IPS-NIHi7 (cell line): ENCODE measurements around the gene PIGN.
"Not testable (repeated sequence)": the region's sequence is repeated elsewhere in the genome, so short reads cannot be mapped to it uniquely, and the experiment has no call there.

Source experiments
- DNase-seq: peaks from one replicate; pipeline ENCODE4 v3.0.0; 2012; ENCODE audit warnings: mixed read lengths; ENCODE audit errors: extremely low spot score

Gene PIGN

DNA sequence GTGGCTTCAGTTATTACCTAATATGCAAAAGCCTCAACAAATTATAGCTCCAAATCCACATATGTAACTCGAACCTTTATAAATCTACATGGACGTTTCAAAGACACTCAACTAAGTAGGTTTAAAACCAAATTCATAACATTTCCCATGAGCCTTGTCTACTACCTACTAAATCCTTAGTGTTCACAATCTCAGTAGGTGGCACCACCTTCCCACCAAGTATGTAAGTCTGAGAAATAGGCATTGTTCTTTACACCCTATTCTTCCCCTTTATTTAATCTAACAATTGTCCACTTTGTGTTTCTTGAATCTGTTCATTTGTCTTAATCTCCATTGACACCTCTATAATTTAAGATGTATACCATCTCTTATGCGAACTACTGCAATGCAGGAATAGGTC lies 4.6 kb downstream of the PIGN start:
- no peak for DNase-seq

- DNase-seq = no peak
Measured at GRCh38 chr18:62179213-62179612, 7.6 kb downstream of the PIGN start.

DNA sequence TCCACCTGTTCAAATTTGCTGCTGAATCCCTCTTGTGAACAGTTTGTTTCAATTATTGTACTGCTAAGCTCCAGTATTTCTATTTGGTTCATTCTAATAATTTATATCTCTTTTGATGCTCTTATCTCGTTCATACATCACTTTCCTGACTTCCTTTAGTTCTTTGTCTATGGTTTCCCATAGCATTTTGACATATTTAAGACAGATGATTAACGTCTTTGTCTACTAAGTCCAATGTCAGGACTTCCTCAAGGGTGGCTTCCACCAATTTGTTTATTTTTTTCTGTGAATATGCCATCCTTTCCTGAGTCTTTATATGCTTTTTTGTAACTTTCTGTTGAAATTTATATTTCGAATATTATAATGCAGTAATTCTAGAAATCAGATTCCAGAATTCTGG lies 9.6 kb downstream of the PIGN start:
- no peak for DNase-seq

- DNase-seq = no peak
Measured at GRCh38 chr18:62175521-62175920, 11.3 kb downstream of the PIGN start.

GRCh38 chr18:62172298-62172697 lies 14.6 kb downstream of the PIGN start:
- DNase-seq = no peak

- no peak for DNase-seq
Measured at GRCh38 chr18:62170857-62171256, 16.0 kb downstream of the PIGN start.

DNA sequence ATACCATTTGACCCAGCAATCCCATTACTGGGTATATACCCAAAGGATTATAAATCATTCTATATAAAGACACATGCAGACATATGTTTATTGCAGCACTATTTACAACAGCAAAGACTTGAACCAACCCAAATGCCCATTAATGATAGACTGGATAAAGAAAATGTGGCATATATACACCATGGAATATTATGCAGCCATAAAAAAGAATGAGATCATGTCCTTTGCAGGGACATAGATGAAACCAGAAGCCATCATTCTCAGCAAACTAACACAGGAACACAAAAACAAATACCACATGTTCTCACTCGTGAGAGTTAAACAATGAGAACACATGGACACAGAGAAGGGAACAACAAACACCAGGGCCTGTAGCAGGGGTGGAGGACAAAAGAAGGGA lies 20.3 kb downstream of the PIGN start:
- not testable (repeated sequence) for DNase-seq

DNA sequence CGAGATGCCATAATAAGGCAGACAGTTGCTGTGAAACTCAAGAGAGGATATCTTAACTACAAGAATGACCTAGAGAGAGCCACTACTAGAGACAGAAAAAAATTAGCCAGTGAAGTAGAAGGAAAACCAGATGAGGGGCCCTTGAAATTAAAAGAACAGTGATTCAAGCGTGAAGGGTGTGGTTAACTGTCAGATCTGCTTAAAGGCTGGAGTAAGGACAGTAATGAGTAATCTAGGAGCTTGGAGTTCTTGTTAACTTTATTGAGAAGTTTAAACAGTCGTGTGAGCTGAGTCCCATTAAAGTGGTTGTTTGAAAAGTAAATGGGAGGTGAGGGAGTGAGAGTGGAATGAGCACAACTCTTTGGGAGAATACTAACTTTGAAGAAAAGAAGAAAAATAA lies 21.3 kb downstream of the PIGN start:
- DNase-seq = no peak

DNA sequence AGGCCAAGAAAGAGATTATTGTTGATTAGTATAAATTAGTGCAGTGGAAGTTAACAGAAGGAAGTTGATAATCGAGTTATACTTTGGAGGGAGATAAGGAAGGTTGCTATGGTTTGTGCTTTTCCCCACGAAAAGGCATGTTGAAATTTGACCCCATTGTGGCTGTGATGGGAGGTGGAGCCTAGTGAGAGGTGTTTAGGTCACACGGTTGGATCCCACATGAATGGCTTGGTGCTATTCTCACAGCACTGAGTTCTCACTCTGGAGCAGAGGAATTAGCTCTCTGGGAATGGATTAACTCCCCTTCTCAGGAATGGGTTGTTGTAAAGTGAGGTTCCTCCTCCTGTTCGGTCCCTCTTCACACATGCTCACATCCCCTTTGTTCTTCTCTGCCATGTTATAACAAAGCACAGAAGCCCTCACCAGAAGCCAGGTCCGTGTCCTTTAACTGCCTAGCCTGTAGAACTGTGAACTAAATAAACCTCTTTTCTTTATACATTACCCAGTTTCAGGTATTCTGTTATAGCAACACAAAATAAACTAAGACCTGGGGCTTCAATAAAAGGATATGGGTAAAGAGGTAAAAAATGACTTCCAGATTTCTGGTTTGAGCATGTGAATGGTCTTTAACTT lies 21.9 kb downstream of the PIGN start:
- DNase-seq = peak; percentile 8

DNA sequence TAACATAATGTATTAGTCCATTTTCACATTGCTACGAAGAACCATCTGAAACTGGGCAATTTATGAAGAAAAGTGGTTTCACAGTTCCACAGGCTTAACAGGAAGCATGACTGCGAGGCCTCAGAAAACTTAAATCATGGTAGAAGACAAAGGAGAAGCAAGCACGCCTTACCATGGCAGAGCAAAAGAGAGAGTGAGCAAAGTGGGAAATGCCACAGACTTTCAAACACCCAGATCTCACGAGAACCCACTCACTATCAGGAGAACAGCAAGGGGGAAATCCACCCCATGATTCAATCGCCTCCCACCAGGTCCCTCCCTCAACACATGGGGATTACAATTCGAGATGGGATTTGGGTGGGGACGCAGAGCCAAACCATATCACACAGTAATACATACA lies 22.5 kb downstream of the PIGN start:
- no peak for DNase-seq

GRCh38 chr18:62157843-62158242 lies 29.0 kb downstream of the PIGN start:
- DNase-seq = no peak

DNA sequence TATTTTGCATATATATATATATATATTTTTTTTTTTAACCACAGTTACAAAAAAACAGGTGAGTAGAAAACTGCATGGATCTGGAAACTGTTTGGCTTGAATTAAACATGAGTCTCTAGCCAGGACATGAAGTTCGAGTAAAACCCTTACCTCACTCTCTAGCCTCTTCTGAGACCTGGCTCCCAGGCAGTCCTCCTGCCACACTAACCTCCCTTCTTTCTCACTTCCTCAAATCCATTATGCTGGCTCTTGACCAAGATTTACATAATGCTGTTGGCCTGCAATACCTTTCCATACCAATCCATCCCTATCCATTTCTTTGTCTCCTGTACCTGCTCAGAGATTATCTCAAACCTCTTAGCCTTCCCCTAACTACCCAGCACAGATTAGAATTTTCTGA lies 34.0 kb downstream of the PIGN start:
- DNase-seq = peak; percentile 12

DNA sequence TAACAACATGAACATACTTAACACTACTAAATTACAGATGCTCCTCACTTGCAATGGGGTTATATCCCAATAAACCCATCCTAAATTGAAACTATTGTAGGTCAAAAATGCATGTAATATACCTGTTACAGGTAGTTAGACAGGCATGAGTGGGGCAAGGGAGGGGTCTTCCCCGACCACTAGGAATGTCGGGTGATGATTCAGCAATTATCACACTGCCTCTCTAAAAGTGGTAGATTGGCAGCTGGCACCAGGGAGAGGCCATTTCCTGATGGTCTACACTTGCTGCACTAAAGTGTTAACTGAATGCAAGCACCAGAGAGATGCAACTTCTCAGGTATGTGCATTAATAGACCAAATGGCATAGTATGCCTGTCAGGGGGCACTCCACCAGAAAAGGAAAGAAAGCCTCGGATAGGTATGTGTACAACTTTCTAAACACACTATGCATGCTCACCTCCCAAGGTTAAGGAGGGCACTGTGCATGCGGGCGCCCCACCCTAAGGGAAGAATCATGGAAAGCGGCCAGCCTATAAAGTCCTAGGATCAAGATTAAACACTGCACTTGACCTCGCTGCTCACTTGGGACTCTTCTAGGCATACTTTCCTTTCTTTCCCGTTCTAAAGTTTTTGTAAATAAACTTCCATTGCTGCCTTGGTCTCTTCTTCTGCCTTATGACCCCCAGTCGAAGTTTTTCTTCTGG lies 35.6 kb downstream of the PIGN start:
- no peak for DNase-seq

DNA sequence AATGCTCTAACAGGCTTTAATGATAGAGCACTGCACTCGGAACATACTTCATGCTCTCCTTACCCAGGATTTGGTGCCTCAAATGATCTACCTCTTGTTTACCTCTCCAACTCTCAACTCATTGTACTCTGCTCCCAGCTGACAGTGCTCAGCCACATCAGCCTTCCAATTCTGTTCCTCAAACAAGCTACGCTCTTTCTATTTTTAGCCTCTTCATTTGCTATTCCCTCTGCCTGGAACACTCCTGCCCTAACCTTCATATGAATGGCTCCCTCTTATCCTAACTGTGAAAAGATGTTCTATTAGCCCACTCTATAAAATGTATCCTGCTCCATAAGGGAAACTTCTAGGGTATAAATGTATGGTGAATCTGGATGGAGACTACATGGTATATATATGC lies 42.5 kb downstream of the PIGN start:
- DNase-seq = no peak

DNA sequence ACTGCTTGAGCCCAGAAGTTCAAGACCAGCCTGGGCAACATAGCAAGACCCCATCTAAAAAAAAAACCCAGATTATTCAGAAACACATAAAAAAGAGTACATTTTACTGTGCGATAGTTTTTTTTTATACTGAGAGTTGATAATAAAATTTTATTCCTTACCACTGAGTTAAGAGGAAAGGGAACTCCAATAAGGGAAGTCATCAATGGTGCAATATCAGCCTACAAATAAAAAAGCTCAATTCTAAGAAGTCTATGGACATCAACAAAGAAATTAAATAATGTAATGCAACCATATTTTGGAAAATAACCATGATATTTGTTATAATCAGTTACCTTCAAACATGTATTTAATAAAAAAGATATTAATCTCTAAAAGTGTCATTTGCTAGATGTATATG lies 46.6 kb downstream of the PIGN start:
- no peak for DNase-seq

DNA sequence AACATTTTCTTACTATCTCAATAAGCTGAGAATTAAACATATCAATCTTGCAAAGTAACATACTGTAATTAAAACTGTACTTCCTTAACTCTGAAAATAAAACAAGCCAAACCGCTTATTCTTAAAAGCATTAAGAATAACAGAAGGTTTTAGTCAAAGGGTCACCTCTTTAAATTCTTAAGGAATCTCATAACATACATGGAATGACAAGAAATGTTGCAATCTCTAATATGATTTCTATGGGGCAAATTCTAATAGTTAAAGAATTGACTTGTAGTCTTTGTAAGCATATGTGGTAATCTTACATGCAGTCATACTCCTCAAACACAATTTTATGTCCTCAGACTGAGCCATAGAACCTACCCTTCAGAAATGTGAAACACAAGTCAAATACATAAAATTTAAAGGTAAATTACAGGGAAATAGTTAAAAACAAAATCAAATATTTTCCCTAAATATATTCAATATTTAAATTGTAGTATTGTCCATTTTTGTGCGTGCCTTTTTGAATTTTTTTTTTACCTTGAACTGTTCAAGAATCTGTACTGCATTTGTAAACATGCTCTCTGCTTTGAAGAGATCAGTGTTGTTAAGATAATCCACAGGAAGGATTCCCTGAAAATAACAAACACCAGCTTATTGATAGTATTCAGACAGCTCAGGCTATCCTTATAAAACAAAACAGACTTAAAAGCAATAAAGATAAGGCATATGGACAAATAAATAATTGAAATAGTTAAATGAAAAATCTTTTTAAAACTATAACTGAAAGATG lies 48.2 kb downstream of the PIGN start:
- DNase-seq = no peak

GRCh38 chr18:62131301-62131909 lies 55.5 kb downstream of the PIGN start:
- DNase-seq = peak; percentile 59

GRCh38 chr18:62128157-62128556 lies 58.7 kb downstream of the PIGN start:
- no peak for DNase-seq

DNA sequence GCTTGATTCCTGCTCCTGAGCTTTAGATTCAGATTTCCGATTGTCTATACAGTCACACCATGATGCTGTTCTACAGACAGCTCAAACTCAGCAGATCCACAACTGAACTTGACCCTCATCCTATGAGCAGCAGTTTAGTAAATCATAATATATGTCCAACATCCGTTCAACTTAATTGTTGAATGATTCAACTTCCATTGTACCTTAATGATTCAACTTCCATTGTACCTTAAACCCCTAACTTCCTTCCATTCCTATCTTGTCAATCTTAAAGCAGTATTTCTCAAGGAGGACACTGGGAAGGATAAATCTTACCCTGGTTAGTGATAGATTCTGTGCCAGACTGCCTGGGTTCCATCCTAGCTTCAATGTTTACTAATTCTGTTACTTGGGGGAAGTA lies 60.1 kb downstream of the PIGN start:
- DNase-seq = no peak

DNA sequence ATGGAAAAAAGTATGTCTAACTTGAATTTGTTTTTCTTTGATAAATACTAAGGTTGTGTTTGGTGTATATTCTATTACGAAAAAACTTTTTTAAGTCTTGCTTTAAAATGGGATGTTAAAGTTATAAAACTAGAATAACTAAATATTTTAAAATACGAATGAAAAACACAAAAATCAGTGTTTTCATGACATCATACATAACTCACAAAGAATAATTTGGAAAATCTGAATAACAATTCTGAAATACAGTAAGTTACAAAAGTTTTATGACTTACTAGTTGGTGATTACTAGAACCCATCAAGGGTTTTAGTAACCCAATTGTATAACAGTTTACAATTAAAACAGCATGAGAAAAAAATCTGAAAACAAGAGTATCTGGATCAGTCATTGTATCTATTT lies 61.2 kb downstream of the PIGN start:
- DNase-seq = no peak

DNA sequence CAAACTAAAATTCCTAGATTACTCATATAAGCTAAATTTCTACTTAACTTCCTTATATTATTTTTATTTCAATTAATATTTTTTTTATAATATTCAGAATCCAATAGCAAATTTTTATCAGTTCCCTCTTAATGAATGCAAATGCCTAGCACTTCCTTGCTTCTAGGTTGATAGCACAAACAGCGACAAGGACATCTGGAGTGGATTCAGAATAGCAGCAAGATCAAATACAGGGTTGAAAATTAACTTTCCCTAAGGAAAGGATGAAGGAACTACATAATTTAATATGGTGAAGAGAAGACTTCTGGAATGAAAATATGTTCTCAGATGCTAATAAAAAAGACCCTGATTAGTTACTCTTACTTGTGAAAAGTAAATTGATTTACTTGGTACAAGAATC lies 64.5 kb downstream of the PIGN start:
- DNase-seq = no peak

- no peak for DNase-seq
Measured at GRCh38 chr18:62119884-62120283, 67.0 kb downstream of the PIGN start.

- DNase-seq = no peak
Measured at GRCh38 chr18:62118328-62118727, 68.5 kb downstream of the PIGN start.
